Bronchus fibroblast of lung (primary cell): ENCODE data around the gene MNDA. TPM values are rescaled to one million over a fixed set of nuclear protein-coding genes. Genes with fewer than 3 reads are reported as not detected.

Experiments
- total RNA-seq: library from RNA; depleted of rRNA; stranded (reverse); fragments of >200 nt; gene quantifications from 2 replicates; pipeline ENCODE4 v1.2.3, GENCODE V29; 2015

MNDA gene
- not detected in 2 replicates for total RNA-seq

GRCh38 chr1:158830904-158831507, at the start of gene MNDA:
Gene MNDA, plus strand, starts transcription at chr1:158831351. Its CDS starts 10,803 bp downstream, at chr1:158842154.

Other genes starting within 250 kb of the MNDA start
- not detected in 2 replicates for gene OR10Z1, start 226.1 kb upstream of the MNDA start, total RNA-seq
- not detected in 2 replicates for gene SPTA1, start 144.6 kb upstream of the MNDA start, total RNA-seq
- gene OR6K2, start 130.7 kb upstream of the MNDA start, total RNA-seq, result not detected in 2 replicates
- gene OR6K3, start 110.6 kb upstream of the MNDA start, total RNA-seq, result not detected in 2 replicates
- not detected in 2 replicates for gene OR6K6, start 76.6 kb upstream of the MNDA start, total RNA-seq
- gene OR6N1, start 59.2 kb upstream of the MNDA start, total RNA-seq, result not detected in 2 replicates
- not detected in 2 replicates for gene OR6N2, start 50.1 kb upstream of the MNDA start, total RNA-seq
- not detected in 2 replicates for gene PYHIN1, start 100.2 kb downstream of the MNDA start, total RNA-seq
- gene IFI16, start 178.6 kb downstream of the MNDA start, total RNA-seq, result 94.5 and 105 TPM in 2 replicates
- gene AIM2, start 245.4 kb downstream of the MNDA start, total RNA-seq, result not detected in 2 replicates